ENCODE data around the gene ANKH. TPM values are rescaled to one million over a fixed set of nuclear protein-coding genes. Genes with fewer than 3 reads are reported as not detected.

The ANKH gene
- total RNA-seq, 2 experiments from 2014 or later, result 69.3 to 74.2 TPM

DNA sequence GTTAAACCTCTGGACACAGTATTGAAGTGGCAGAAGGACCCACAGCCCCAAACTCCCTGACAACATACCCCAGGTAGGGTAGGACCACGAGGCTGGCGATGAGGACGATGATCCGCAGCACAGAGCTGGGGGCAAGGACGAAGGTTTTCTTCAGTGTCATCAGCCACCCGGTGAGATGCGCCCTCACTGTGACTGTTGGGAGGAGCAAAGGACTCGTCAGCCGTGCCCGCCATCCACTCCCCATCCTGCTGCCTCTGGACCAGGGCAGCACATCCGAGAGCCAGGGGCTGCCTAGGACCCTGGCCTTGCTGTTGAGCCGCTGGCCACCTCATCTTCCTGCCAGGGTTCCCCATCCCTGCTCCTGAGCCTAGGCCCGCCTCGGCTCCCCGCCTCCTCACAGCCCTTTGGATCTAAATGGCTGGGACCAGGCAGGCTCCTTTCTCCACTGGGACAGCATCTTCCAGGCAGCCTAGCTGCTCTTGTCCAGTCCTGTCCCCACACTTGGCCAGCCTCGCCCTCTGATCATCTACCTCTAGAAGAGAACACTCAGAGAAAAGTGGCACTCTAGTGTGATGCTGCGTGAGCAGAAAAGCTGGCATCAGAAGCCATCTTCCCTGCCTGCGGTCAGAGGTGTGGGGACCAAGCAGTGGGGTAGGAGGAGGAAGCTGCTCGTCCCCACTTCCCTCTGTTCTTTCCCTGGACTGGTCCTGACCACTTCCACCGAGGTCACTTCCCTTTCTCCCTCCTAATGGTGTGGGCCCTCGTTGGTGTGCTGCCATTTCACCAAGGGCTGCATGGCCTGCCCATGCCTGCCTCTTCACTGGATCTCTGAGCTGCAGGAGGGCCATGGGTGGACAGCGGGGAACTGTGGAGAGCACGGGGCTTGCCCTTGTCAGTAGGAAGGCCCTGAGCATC, 157.8 kb downstream of the ANKH start:
- ChIA-PET POLR2A (no interaction called here), CTCF (interaction anchor here (1.0 to 1.4 kb wide), 3 partner anchors 11 to 16 kb away, joined by 3 read pairs; no protein-coding TSS in a partner anchor)
- peaks cover 11% of the 10 kb centered on the region for H3K4me1 Mint-ChIP-seq
- no peaks in the 10 kb centered on the region for H3K9me3 Mint-ChIP-seq
- DNase-seq, result no peak
- peaks cover 79% of the 10 kb centered on the region for H3K36me3 Mint-ChIP-seq (ENCODE audit: low read depth)
- no peaks in the 10 kb centered on the region for H3K27me3 Mint-ChIP-seq
- peak overlapping the region; percentile 36 for H3K27ac Mint-ChIP-seq
- H3K4me3 Mint-ChIP-seq, result no peak overlapping the region

DNA sequence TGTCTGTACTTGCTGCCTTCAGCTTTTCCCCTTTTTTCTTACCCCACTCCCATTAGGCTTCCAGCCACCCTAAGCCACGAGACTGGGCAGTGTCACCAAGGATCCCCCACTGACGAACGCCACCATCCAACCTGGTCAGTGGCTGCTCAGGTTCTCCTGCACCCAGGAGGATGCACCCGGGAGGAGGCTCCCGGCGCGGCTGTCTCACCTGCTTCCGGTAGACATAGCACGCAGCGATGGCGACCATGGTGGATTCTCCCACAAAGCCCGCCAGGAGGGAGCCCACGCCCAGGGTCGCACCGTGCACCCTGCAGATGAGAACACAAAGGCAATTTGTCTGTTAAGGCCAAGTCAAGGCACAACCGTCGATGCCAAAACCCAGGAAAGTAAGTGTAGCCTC, 158.9 kb downstream of the ANKH start:
- peaks cover 21% of the 10 kb centered on the region for H3K4me1 Mint-ChIP-seq
- POLR2A ChIA-PET, result no interaction called here
- DNase-seq, result no peak
- H3K27me3 Mint-ChIP-seq, result no peaks in the 10 kb centered on the region
- H3K27ac Mint-ChIP-seq, result peak overlapping the region; percentile 12
- no peaks in the 10 kb centered on the region for H3K9me3 Mint-ChIP-seq
- H3K36me3 Mint-ChIP-seq (ENCODE audit: low read depth), result peaks cover 81% of the 10 kb centered on the region
- H3K4me3 Mint-ChIP-seq, result no peak overlapping the region
- CTCF ChIA-PET, result interaction anchor here (1.0 to 1.4 kb wide), 2 partner anchors 10 to 17 kb away, joined by 3 read pairs; no protein-coding TSS in a partner anchor

DNA sequence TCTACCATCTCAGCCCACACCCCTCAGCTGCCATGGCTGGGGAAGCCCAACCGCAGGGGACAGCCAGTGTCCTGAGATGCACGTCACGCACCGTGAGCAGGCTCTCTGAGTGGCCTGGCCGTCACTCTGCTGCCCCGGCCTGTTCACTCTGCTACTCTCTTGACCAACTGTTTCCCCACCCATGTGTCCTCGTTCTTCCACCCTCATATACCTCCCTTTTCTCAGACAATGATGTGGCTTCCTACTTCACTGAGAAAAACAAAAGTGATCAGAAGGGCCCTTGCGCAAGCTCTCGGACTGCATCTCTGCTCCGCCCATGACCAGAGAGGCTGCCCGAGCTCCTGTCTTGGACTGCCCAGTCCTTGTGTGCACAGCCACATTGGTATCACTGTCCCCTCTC, 159.4 kb downstream of the ANKH start:
- Mint-ChIP-seq H3K36me3 (ENCODE audit: low read depth) (peaks cover 84% of the 10 kb centered on the region), H3K27me3 (no peaks in the 10 kb centered on the region), H3K4me1 (peaks cover 25% of the 10 kb centered on the region), H3K9me3 (no peaks in the 10 kb centered on the region), H3K27ac (peak overlapping the region; percentile 12), H3K4me3 (no peak overlapping the region)
- no peak for DNase-seq
- POLR2A ChIA-PET, result no interaction called here
- CTCF ChIA-PET, result interaction anchor here (1.0 kb wide), 1 partner anchor 27 kb away, joined by 3 read pairs; no protein-coding TSS in a partner anchor

DNA sequence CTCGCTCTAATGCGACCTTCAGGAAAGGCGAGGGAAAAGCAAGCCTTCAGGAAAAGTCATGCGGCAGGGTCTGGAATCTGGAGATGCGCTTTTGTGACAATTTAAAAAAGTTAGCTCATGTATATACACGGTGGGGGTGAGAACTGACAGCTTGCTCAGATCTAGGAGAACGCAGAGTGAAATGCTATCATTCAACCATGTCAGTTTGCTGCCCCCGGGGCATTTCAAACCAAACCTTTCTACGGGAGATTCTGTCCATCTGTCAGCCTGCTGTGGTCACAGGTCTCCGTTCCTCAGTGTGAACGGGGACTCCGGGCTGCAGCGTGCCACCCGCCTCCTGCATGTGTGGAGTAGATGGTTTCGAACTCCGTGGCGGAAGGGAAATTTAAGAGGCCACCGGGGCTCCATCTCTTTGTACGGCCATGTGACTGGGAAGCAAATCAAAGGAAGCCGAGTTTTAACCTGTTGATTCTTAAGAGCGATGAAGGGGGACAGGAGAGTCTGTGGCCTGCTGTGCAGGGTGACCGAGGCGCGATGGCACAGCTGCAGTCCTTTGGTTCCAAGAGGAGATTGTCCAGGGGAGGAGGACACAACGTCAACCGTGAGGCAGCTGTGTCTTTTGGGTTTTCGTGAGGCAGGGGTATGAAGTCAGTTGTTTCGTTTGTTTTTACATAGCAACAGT, 161.1 kb downstream of the ANKH start:
- POLR2A ChIA-PET, result no interaction called here
- CTCF ChIA-PET, result no interaction called here
- peaks cover 86% of the 10 kb centered on the region for H3K36me3 Mint-ChIP-seq (ENCODE audit: low read depth)
- DNase-seq, result no peak
- H3K4me1 Mint-ChIP-seq, result peaks cover 42% of the 10 kb centered on the region
- H3K4me3 Mint-ChIP-seq, result no peak overlapping the region
- H3K27ac Mint-ChIP-seq, result peak overlapping the region; percentile 77
- H3K27me3 Mint-ChIP-seq, result no peaks in the 10 kb centered on the region
- no peaks in the 10 kb centered on the region for H3K9me3 Mint-ChIP-seq

DNA sequence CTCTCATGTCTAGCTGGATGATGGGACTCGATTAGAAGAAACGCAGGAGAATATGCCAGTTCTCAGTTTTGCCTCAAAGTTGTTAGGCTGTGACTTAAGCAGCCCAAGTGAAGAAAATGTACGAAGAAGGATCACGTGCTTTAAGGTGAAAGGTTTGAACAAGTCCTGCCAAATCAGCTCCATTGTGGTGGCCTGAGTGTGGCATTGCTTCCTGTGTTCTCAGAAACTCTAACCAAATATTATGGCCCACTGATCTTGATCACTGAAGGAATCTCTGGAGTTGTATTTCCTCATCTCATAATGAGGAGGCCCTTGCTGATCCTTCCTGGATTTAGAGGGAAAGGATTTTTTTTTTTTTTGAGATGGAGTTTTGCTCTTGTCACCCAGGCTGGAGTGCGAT, 163.0 kb downstream of the ANKH start:
- Mint-ChIP-seq H3K4me3 (no peak overlapping the region), H3K27me3 (no peaks in the 10 kb centered on the region), H3K9me3 (no peaks in the 10 kb centered on the region), H3K4me1 (peaks cover 60% of the 10 kb centered on the region), H3K36me3 (ENCODE audit: low read depth) (peaks cover 85% of the 10 kb centered on the region), H3K27ac (peak overlapping the region; percentile 98)
- DNase-seq, result no peak
- ChIA-PET POLR2A (interaction anchor here (0.6 kb wide), 1 partner anchor 162 kb away, joined by 7 read pairs; no protein-coding TSS in a partner anchor), CTCF (interaction anchor here (1.1 to 1.8 kb wide), 7 partner anchors 14 to 383 kb away, joined by 3 to 7 read pairs (median 4); no protein-coding TSS in a partner anchor)

DNA sequence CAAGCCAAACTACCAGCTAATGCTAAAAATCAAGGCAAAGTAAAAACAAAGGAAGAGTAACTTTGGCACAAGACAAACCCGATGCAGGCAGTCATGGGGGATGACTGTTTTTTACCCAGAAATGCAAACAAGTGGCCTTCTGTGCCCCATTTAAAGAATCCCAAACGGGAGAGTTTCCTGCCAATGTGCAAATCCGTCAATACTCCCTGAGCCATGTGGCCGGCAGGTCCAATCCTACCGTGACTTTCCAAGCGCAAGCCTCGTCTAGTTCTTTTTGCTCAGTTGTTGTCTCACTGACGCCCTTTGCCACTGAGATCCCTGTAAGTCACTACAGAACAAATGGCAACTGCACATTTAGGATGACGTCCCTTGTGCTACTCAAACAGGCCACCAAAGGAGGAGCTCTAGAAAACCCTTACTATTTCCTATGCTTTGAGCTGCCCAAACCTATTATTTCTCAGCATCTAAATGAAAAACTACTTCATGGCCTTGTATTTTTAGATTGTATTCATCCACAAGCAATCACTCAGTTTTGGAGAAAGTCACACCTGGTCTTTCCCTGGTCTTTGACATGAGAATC, 163.7 kb downstream of the ANKH start:
- DNase-seq, result no peak
- ChIA-PET CTCF (interaction anchor here (0.7 to 1.8 kb wide), 9 partner anchors 12 to 383 kb away, joined by 3 to 7 read pairs (median 3); no protein-coding TSS in a partner anchor), POLR2A (interaction anchor here (0.5 to 1.1 kb wide), 3 partner anchors 11 to 162 kb away, joined by 3 to 7 read pairs (median 3); no protein-coding TSS in a partner anchor)

DNA sequence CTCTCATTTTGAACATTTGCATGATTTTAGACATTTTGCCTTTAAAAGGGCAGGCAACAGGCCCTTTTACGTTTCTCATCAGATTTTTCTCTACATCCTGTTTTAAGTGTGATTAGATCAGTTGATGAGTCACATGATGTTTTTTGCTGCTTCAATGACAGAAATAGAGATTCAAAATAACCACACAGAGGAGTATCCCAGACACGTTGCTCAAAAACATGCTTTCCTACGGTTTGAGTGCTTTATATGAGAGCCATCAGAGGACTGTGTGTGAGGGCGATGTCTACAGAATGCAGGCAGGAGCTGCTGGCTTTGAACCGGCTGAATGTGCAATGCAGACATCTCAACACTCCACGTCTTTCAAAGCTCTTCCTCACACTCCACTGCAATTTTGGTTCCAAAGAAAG, 165.0 kb downstream of the ANKH start:
- peaks cover 79% of the 10 kb centered on the region for H3K4me1 Mint-ChIP-seq
- peaks cover 93% of the 10 kb centered on the region for H3K36me3 Mint-ChIP-seq (ENCODE audit: low read depth)
- peak; percentile 67 for DNase-seq
- peak overlapping the region; percentile 98 for H3K27ac Mint-ChIP-seq
- ChIA-PET POLR2A (interaction anchor here (1.1 kb wide), 1 partner anchor 21 kb away, joined by 3 read pairs; no protein-coding TSS in a partner anchor), CTCF (interaction anchor here (0.9 to 1.5 kb wide), 8 partner anchors 11 to 295 kb away, joined by 3 to 9 read pairs (median 3); no protein-coding TSS in a partner anchor)
- H3K27me3 Mint-ChIP-seq, result no peaks in the 10 kb centered on the region
- no peaks in the 10 kb centered on the region for H3K9me3 Mint-ChIP-seq
- peak overlapping the region; percentile 70 for H3K4me3 Mint-ChIP-seq

More for the DNA sequence above, 163.7 kb downstream of the ANKH start:
- Mint-ChIP-seq H3K27me3 (no peaks in the 10 kb centered on the region), H3K9me3 (no peaks in the 10 kb centered on the region), H3K4me3 (no peak overlapping the region), H3K4me1 (peaks cover 66% of the 10 kb centered on the region), H3K27ac (peak overlapping the region; percentile 98), H3K36me3 (ENCODE audit: low read depth) (peaks cover 91% of the 10 kb centered on the region)

DNA sequence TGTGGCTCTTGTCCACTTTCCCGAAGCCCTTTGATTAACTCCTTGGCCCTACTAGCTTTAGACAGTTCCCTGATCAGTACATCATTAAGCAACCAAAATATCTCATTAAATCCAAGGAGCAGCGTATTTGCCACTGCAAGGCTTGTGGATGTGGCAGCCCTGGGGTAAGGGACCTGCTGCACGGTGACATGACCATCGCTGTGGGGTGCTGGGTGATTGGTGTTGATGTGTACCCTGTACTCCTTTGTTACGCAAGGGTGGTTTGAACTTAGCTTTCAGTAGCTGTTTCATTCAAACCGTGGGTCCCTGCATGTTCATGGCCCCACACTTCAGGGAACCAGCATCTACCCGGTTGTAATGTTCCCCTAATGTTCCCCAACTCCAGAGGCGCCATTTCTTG, 166.0 kb downstream of the ANKH start:
- H3K27me3 Mint-ChIP-seq, result no peaks in the 10 kb centered on the region
- peak overlapping the region; percentile 98 for H3K27ac Mint-ChIP-seq
- ChIA-PET CTCF (interaction anchor here (0.6 kb wide), 1 partner anchor 185 kb away, joined by 3 read pairs; no protein-coding TSS in a partner anchor), POLR2A (no interaction called here)
- no peaks in the 10 kb centered on the region for H3K9me3 Mint-ChIP-seq
- H3K36me3 Mint-ChIP-seq (ENCODE audit: low read depth), result peaks cover 89% of the 10 kb centered on the region
- H3K4me3 Mint-ChIP-seq, result no peak overlapping the region
- no peak for DNase-seq
- peaks cover 90% of the 10 kb centered on the region for H3K4me1 Mint-ChIP-seq

DNA sequence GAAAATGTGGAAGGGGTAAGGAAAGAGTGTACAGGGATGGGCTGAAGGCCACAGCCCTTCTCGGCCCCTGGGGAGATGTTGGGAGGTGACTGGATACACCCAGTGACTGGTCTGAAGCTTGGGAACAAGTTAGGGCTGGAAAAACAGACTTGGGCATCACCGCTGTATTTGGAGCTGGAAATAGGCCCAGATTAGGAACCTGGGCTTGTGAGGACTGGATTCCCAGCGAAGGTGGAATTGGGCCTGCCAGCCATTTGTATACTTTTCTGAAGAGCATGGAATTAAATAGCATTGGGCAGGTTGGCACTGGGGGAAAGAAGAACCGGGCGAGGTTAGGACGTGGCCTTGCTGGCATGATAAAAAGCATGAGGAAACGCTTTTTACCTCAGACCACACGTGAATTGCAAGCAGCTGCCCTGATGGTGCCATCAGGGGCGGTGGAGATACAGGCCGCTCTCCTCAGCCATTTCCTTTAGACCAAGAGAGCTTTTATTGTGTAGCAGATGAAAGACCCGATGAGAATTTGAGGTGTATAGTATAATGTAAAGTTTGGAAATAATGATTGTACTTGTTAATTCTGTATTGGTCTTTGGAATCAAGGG, 169.2 kb downstream of the ANKH start:
- no peak overlapping the region for H3K4me3 Mint-ChIP-seq

DNA sequence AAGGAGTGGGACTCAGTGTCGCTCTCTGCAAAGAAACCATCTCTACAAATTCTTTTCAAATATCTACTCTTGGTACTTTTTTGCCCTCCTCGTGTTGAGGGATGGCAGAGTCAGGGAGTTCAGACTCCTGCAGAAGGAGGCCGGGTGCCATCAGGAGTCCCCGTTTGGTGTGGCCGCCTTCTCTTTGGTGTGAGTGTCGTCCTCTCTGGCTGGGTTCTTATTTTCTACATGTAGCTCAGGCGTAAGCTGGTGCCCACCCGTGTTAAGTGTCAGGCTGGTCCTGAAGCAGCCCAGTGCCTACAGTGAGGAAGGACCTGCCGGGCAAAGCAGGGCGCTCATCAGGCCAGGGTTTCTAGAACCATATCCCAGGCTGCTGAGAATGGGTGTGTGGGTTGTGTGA, 170.0 kb downstream of the ANKH start:
- DNase-seq, result no peak
- ChIA-PET CTCF (interaction anchor here (1.2 to 1.4 kb wide), 2 partner anchors 14 to 16 kb away, joined by 3 read pairs; no protein-coding TSS in a partner anchor), POLR2A (no interaction called here)
- H3K27ac Mint-ChIP-seq, result peak overlapping the region; percentile 66
- peaks cover 69% of the 10 kb centered on the region for H3K4me1 Mint-ChIP-seq
- no peak overlapping the region for H3K4me3 Mint-ChIP-seq
- no peaks in the 10 kb centered on the region for H3K27me3 Mint-ChIP-seq
- no peaks in the 10 kb centered on the region for H3K9me3 Mint-ChIP-seq
- H3K36me3 Mint-ChIP-seq (ENCODE audit: low read depth), result peaks cover 87% of the 10 kb centered on the region

More for the DNA sequence above, 169.2 kb downstream of the ANKH start:
- peak overlapping the region; percentile 66 for H3K27ac Mint-ChIP-seq
- peaks cover 76% of the 10 kb centered on the region for H3K4me1 Mint-ChIP-seq
- H3K27me3 Mint-ChIP-seq, result no peaks in the 10 kb centered on the region
- H3K9me3 Mint-ChIP-seq, result no peaks in the 10 kb centered on the region
- ChIA-PET POLR2A (no interaction called here), CTCF (interaction anchor here (0.5 to 1.9 kb wide), 4 partner anchors 11 to 523 kb away, joined by 3 to 14 read pairs (median 4); no protein-coding TSS in a partner anchor)
- peaks cover 86% of the 10 kb centered on the region for H3K36me3 Mint-ChIP-seq (ENCODE audit: low read depth)
- no peak for DNase-seq

DNA sequence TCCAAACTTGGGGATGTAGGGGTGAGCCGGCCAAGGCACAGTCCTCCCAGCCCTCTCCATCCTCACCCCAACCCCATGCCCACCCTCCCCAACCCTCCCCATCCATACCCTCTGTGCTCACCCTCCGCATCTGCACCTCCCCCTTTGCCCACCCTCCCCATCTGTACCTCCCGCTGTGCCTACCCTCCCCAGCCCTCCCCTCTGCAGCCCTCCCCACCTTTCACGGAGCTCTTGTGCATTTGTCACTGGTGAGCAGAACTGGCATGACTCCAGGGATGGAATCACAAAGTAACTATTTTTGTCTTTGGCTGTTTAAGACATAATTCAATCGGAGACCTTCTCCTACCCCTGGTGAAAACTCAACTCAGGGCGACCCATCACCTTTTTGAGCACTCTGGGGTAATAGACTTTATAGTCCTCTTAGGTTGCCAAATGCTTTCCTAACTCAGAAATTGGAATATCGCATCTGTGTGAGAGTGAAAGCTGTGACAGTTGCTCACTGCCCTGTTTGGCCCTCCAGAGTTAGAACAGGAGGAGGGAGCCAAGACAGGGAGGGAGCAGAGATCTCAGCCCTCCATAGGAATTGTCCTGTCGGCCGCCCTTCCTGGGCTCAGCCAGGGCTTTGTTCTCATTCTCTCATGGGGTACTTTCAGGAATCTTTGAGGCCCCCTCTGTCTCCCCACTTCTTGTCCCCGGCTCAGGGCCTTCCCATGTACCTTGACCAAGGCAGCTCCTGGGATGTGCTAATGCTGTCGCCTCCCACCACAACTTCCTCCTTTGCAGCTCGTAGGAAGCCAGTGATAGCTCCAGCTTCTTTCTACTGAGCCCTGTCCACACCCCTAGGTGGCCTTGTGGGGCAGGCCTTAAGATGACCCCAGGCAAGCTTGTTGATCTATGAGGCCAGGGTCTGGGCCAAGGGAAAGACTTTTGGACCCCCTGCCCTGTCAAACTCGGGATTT, 170.8 kb downstream of the ANKH start:
- Mint-ChIP-seq H3K4me3 (no peak overlapping the region), H3K27ac (peak overlapping the region; percentile 76), H3K36me3 (ENCODE audit: low read depth) (peaks cover 87% of the 10 kb centered on the region), H3K4me1 (peaks cover 69% of the 10 kb centered on the region), H3K9me3 (no peaks in the 10 kb centered on the region), H3K27me3 (no peaks in the 10 kb centered on the region)
- POLR2A ChIA-PET, result no interaction called here
- DNase-seq, result no peak
- CTCF ChIA-PET, result interaction anchor here (1.2 to 1.4 kb wide), 2 partner anchors 13 to 15 kb away, joined by 3 read pairs; no protein-coding TSS in a partner anchor

All from activated CD4-positive, alpha-beta T cell treated with anti-CD3 and anti-CD28 coated beads, Interleukin-2, amount 10 ng/mL, durations not matched to agents 7 days and 5 days (primary cell).